CD8-positive, alpha-beta memory T cell (primary cell): ENCODE data around the gene ROGDI. TPM values are rescaled to one million over a fixed set of nuclear protein-coding genes. Genes with fewer than 3 reads are reported as not detected.

Experiments used
- CTCF ChIA-PET: fragments of 350-600 bp; sonication (Branson Sonifier 250); formaldehyde crosslinking; loops from one replicate; lab custom pipeline; 2021; ENCODE audit warnings: antibody characterized with exemption; lab: Charles Lee
- POLR2A ChIA-PET: fragments of 350-600 bp; sonication (Branson Sonifier 250); formaldehyde crosslinking; loops from one replicate; lab custom pipeline; 2021; ENCODE audit warnings: antibody characterized with exemption; lab: Charles Lee
- DNase-seq, 5 donors: peaks; one replicate each; pipeline versions ENCODE4 v3.0.0 to v3.0.0-alpha.2; 2020 to 2022; ENCODE audit warnings: mixed read lengths in 1 of 5
- H3K27ac ChIP-seq: one replicate; pipeline ENCODE4 v1.7.0; 2013; ENCODE audit warnings: low read depth, mild to moderate bottlenecking, low read length, moderate library complexity
- H3K27me3 ChIP-seq: 2 replicates; pipeline ENCODE4 v1.7.0; 2013; ENCODE audit warnings: low read length, mild to moderate bottlenecking; ENCODE audit not compliant: insufficient read depth, poor library complexity, severe bottlenecking
- H3K36me3 ChIP-seq: 2 replicates; pipeline ENCODE4 v1.7.0; 2013; ENCODE audit warnings: mild to moderate bottlenecking, low read length, moderate library complexity; ENCODE audit not compliant: insufficient read depth
- H3K4me1 ChIP-seq: 2 replicates; pipeline ENCODE4 v1.7.0; 2013; ENCODE audit warnings: mild to moderate bottlenecking, low read length, moderate library complexity; ENCODE audit not compliant: insufficient read depth
- H3K4me3 ChIP-seq: 2 replicates; pipeline ENCODE4 v1.7.0; 2013; ENCODE audit warnings: mild to moderate bottlenecking, low read length
- H3K9me3 ChIP-seq: 2 replicates; pipeline ENCODE4 v1.7.0; 2013; ENCODE audit warnings: mild to moderate bottlenecking, low read length
- H3K27ac Mint-ChIP-seq, 8 donors: one replicate each; pipeline ENCODE4 v1.8.0; 2020 to 2021; ENCODE audit warnings: mixed read lengths in 8 of 8, mild to moderate bottlenecking in 6 of 8, inconsistent platforms in 3 of 8, moderate library complexity in 3 of 8
- H3K27me3 Mint-ChIP-seq, 2 donors: one replicate each; pipeline ENCODE4 v1.8.0; 2020 to 2021; ENCODE audit warnings: mixed read lengths in 2 of 2, mild to moderate bottlenecking in 1 of 2, moderate library complexity in 1 of 2
- H3K36me3 Mint-ChIP-seq, 3 donors: one replicate each; pipeline ENCODE4 v1.8.0; 2020 to 2021; ENCODE audit warnings: mixed read lengths in 3 of 3, inconsistent platforms in 1 of 3, mild to moderate bottlenecking in 1 of 3
- H3K4me1 Mint-ChIP-seq, 3 donors: one replicate each; pipeline ENCODE4 v1.8.0; 2020 to 2021; ENCODE audit warnings: mixed read lengths in 3 of 3, inconsistent platforms in 1 of 3, mild to moderate bottlenecking in 1 of 3
- H3K4me3 Mint-ChIP-seq, 7 donors: one replicate each; pipeline ENCODE4 v1.8.0; 2020 to 2021; ENCODE audit warnings: mixed read lengths in 7 of 7, mild to moderate bottlenecking in 6 of 7, moderate library complexity in 4 of 7, inconsistent platforms in 2 of 7
- H3K9me3 Mint-ChIP-seq, 5 donors: one replicate each; pipeline ENCODE4 v1.8.0; 2020 to 2022; ENCODE audit warnings: mixed read lengths in 5 of 5, mild to moderate bottlenecking in 3 of 5, moderate library complexity in 2 of 5, inconsistent platforms in 1 of 5
- polyA plus RNA-seq: library from polyadenylated mRNA; unstranded; fragments of 300-500 nt; fragmentation: Illumina TruSeq; gene quantifications from one replicate; pipeline ENCODE4 v1.2.3, GENCODE V29; 2021
- total RNA-seq, 2 experiments: library from RNA; stranded (reverse); gene quantifications; one replicate each; pipeline ENCODE4 v1.2.3, GENCODE V29; 2021

The ROGDI gene
- total and polyA plus RNA-seq, 3 experiments from 2014 or later = 7.4 to 8.1 (median 7.8) TPM

GRCh38 chr16:4795828-4796572 lies 6.4 kb downstream of the ROGDI start:
- Mint-ChIP-seq H3K27ac (no peak overlapping the region), H3K4me3 (no peak overlapping the region), H3K36me3 (peaks cover 0 to 2% (median 0%) of the 10 kb centered on the region in 3 donors), H3K9me3 (no peaks in the 10 kb centered on the region), H3K4me1 (peaks cover 0 to 7% (median 1%) of the 10 kb centered on the region in 3 donors), H3K27me3 (peaks cover 0 to 2% of the 10 kb centered on the region in 2 donors)
- Histone ChIP-seq H3K4me3 (no peak overlapping the region), H3K4me1 (peaks cover 5% of the 10 kb centered on the region), H3K36me3 (no peaks in the 10 kb centered on the region), H3K27ac (no peak overlapping the region), H3K27me3 (no peaks in the 10 kb centered on the region), H3K9me3 (no peaks in the 10 kb centered on the region)
- ChIA-PET POLR2A (no interaction called here), CTCF (no interaction called here)
- no peak for DNase-seq

DNA sequence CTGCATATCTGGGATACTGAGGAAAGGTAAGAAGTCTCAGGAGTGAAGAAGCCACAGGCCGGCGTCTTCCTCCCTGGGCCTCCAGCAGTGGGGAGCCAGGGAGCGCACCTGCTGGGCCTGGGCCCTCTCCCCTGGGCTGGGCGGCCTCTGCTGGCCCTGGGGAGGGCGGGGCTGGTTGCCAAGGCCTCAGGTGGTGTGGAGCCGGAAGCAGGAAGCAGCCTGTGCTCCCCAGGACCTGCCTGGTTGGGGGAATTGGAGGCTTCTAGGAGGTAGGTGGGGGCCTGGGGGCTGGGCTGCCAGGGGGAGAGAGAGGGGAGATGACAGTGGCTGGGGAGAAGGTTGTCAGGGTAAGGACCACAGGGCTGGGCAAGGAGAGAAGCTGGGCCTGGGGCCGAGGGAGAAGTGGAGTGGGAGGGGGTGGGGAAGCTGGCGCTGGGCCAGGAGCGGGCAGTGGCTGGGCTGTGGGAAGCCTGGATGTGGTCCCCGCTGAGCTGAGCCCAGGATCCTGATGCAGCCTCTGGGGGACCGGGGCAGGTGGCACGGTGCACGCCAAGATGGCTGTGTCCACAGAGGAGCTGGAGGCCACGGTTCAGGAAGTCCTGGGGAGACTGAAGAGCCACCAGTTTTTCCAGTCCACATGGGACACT lies 7.1 kb downstream of the ROGDI start, which contains the start of gene SMIM22:
Gene SMIM22, plus strand, starts transcription at position 189 of the 647 bp plus-strand sequence. Its CDS starts 366 bp downstream, at position 555.
- Mint-ChIP-seq H3K36me3 (peaks cover 0 to 2% (median 0%) of the 10 kb centered on the region in 3 donors), H3K9me3 (no peaks in the 10 kb centered on the region), H3K4me1 (no peaks in the 10 kb centered on the region), H3K27ac (no peak within 1 kb of the TSS), H3K4me3 (no peak within 1 kb of the TSS), H3K27me3 (peaks cover 0 to 3% of the 10 kb centered on the region in 2 donors)
- Histone ChIP-seq H3K27ac (no peak within 1 kb of the TSS), H3K4me1 (no peaks in the 10 kb centered on the region), H3K36me3 (no peaks in the 10 kb centered on the region), H3K4me3 (no peak within 1 kb of the TSS), H3K9me3 (no peaks in the 10 kb centered on the region), H3K27me3 (no peaks in the 10 kb centered on the region)
- ChIA-PET CTCF (no interaction called here), POLR2A (no interaction called here)
- DNase-seq = no peak

DNA sequence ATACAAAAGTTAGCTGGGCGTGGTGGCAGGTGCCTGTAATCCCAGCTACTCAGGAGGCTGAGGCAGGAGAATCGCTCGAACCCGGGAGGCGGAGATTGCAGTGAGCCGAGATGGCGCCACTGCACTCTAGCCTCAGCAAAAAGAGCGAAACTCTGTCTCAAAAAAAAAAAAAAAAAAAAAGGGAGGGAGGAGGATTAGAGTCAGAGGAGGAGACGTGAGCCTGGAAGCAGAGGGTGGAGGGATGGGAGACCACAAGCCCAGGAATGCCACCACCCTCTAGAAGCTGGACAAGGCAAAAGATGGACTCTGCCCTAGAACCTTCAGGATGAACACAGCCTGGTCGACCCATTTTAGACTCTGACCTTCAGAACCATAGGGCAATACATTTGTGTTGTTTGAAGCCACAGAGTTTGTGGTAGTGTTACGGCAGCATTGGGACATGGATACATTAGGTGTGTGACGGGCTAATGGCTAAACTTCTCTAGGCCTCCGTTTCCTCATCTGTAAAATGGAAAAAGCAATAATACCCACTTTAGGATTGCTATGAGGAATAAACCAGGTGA lies 9.4 kb downstream of the ROGDI start:
- POLR2A ChIA-PET = no interaction called here
- Histone ChIP-seq H3K4me3 (no peak overlapping the region), H3K9me3 (no peaks in the 10 kb centered on the region), H3K27ac (no peak overlapping the region), H3K4me1 (no peaks in the 10 kb centered on the region), H3K36me3 (no peaks in the 10 kb centered on the region), H3K27me3 (no peaks in the 10 kb centered on the region)
- CTCF ChIA-PET = no interaction called here
- H3K4me1 Mint-ChIP-seq = peaks cover 0 to 2% (median 0%) of the 10 kb centered on the region in 3 donors
- peaks cover 0 to 3% of the 10 kb centered on the region in 2 donors for H3K27me3 Mint-ChIP-seq
- H3K4me3 Mint-ChIP-seq = no peak overlapping the region
- H3K36me3 Mint-ChIP-seq = peaks cover 0 to 2% (median 0%) of the 10 kb centered on the region in 3 donors
- H3K9me3 Mint-ChIP-seq = no peaks in the 10 kb centered on the region
- no peak overlapping the region for H3K27ac Mint-ChIP-seq
- DNase-seq = no peak

DNA sequence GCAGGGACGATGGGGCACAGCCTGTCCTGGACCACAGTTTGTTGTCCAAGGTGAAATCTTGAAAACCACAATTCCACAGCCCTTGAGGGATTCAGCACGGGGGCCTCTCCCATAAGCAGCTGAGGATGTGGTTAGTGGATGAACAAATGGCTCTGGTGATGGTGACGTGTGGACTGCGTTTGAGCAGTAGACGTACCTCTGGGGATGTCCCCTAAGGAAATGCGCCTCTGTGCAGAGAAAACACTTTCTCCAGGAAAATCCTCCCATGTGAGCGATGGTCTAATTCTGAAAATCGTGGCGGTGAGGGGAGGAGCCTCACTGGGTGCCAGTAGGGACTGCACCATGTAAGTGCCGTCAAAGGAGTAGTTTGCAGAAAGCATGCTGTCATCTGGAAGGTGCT lies 11.6 kb downstream of the ROGDI start:
- H3K9me3 ChIP-seq = no peaks in the 10 kb centered on the region
- no peaks in the 10 kb centered on the region for H3K27me3 ChIP-seq
- Mint-ChIP-seq H3K4me3 (no peak overlapping the region), H3K27me3 (peaks cover 0 to 3% of the 10 kb centered on the region in 2 donors), H3K36me3 (no peaks in the 10 kb centered on the region), H3K4me1 (peaks cover 0 to 2% (median 0%) of the 10 kb centered on the region in 3 donors), H3K27ac (no peak overlapping the region), H3K9me3 (no peaks in the 10 kb centered on the region)
- no peak overlapping the region for H3K4me3 ChIP-seq
- DNase-seq = no peak
- ChIA-PET POLR2A (no interaction called here), CTCF (interaction anchor here (1.1 kb wide), 1 partner anchor 13 kb away, joined by 3 read pairs; no protein-coding TSS in a partner anchor)
- H3K36me3 ChIP-seq = no peaks in the 10 kb centered on the region
- no peaks in the 10 kb centered on the region for H3K4me1 ChIP-seq
- H3K27ac ChIP-seq = no peak overlapping the region

GRCh38 chr16:4790261-4790660 lies 12.2 kb downstream of the ROGDI start:
- H3K27me3 Mint-ChIP-seq = peaks cover 0 to 3% of the 10 kb centered on the region in 2 donors
- H3K4me3 Mint-ChIP-seq = no peak overlapping the region
- H3K4me1 Mint-ChIP-seq = peaks cover 0 to 2% (median 0%) of the 10 kb centered on the region in 3 donors
- ChIA-PET CTCF (interaction anchor here (1.1 kb wide), 1 partner anchor 14 kb away, joined by 3 read pairs; no protein-coding TSS in a partner anchor), POLR2A (no interaction called here)
- H3K27me3 ChIP-seq = no peaks in the 10 kb centered on the region
- H3K27ac Mint-ChIP-seq = no peak overlapping the region
- no peaks in the 10 kb centered on the region for H3K9me3 ChIP-seq
- H3K4me3 ChIP-seq = no peak overlapping the region
- DNase-seq = no peak
- H3K9me3 Mint-ChIP-seq = no peaks in the 10 kb centered on the region
- no peak overlapping the region for H3K27ac ChIP-seq
- H3K4me1 ChIP-seq = no peaks in the 10 kb centered on the region
- no peaks in the 10 kb centered on the region for H3K36me3 ChIP-seq
- no peaks in the 10 kb centered on the region for H3K36me3 Mint-ChIP-seq

- Histone ChIP-seq H3K27me3 (no peaks in the 10 kb centered on the region), H3K4me3 (no peak overlapping the region), H3K36me3 (no peaks in the 10 kb centered on the region), H3K9me3 (no peaks in the 10 kb centered on the region), H3K4me1 (no peaks in the 10 kb centered on the region), H3K27ac (no peak overlapping the region)
- peaks cover 0 to 3% of the 10 kb centered on the region in 2 donors for H3K27me3 Mint-ChIP-seq
- DNase-seq = no peak
- H3K4me1 Mint-ChIP-seq = peaks cover 0 to 2% (median 0%) of the 10 kb centered on the region in 3 donors
- ChIA-PET CTCF (interaction anchor here (0.6 kb wide), 1 partner anchor 85 kb away, joined by 3 read pairs; no protein-coding TSS in a partner anchor), POLR2A (no interaction called here)
- H3K9me3 Mint-ChIP-seq = no peaks in the 10 kb centered on the region
- no peaks in the 10 kb centered on the region for H3K36me3 Mint-ChIP-seq
- H3K4me3 Mint-ChIP-seq = no peak overlapping the region
- peak overlapping the region in 2 of 8 donors; percentile 11 to 21 for H3K27ac Mint-ChIP-seq
Measured at GRCh38 chr16:4788910-4789309, 13.5 kb downstream of the ROGDI start.

GRCh38 chr16:4788489-4788889 lies 13.9 kb downstream of the ROGDI start:
- Mint-ChIP-seq H3K4me1 (peaks cover 0 to 2% (median 0%) of the 10 kb centered on the region in 3 donors), H3K9me3 (no peaks in the 10 kb centered on the region), H3K4me3 (no peak overlapping the region), H3K36me3 (no peaks in the 10 kb centered on the region), H3K27ac (peak overlapping the region in 2 of 8 donors; percentile 11 to 21), H3K27me3 (peaks cover 0 to 3% of the 10 kb centered on the region in 2 donors)
- CTCF ChIA-PET = interaction anchor here (0.6 kb wide), 1 partner anchor 85 kb away, joined by 3 read pairs; no protein-coding TSS in a partner anchor
- Histone ChIP-seq H3K36me3 (no peaks in the 10 kb centered on the region), H3K4me1 (no peaks in the 10 kb centered on the region), H3K27me3 (no peaks in the 10 kb centered on the region), H3K9me3 (no peaks in the 10 kb centered on the region), H3K4me3 (no peak overlapping the region), H3K27ac (no peak overlapping the region)
- DNase-seq = no peak
- POLR2A ChIA-PET = no interaction called here
